ENCODE results near the gene ZNF420.

DNA sequence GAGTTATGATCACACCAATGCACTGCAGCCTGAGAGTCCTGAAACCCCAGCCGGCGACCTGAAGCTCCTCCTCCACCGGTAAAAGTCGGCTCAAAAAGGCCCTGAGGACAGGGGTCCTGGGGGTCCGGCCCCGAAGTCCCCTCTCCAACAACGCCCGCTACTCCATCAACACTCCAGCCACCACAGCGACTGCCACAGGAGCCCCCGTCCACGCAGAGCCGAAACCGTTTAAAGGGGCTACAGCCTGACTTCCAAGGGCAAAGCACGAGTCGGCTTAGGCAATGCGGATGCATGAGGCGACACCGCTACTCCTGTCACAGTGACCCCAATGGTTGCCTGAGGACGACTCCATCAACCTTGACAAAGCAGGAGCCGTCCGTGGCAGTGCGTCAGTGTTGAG, 22.9 kb upstream of the ZNF420 start:
- TF ChIP-seq YY1 (IDR thresholded peaks at IDR 0.05; ENCODE audit: insufficient read depth, insufficient read length) (no peak), ZNF274 (IDR thresholded peaks at IDR 0.05; ENCODE audit: low read depth, low read length) (no peak), SUZ12 (IDR thresholded peaks at IDR 0.05; ENCODE audit: extremely low read depth, insufficient read depth, insufficient read length) (no peak)
